Measurements from ENCODE around the gene MOB3B.

MOB3B gene

GRCh38 chr9:27499451-27499850, 30.2 kb downstream of the MOB3B start:
- H3K9ac ChIP-seq (ENCODE audit: low read length), result no peak overlapping the region
- no peak overlapping the region for H3K4me3 ChIP-seq (ENCODE audit: low read depth, low read length, poor library complexity, severe bottlenecking)
- H2AFZ ChIP-seq (ENCODE audit: low read length), result no peak overlapping the region
- H3K9me3 ChIP-seq (ENCODE audit: low read length), result no peaks in the 10 kb centered on the region
- no peaks in the 10 kb centered on the region for H3K27me3 ChIP-seq (ENCODE audit: insufficient read depth, low read length)
- H3F3A ChIP-seq (ENCODE audit: insufficient read depth, low read length), result no peaks in the 10 kb centered on the region
- H3K36me3 ChIP-seq (ENCODE audit: insufficient read depth, low read length), result no peaks in the 10 kb centered on the region
- H3K79me2 ChIP-seq (ENCODE audit: insufficient read depth, low read length), result no peaks in the 10 kb centered on the region
- no peak overlapping the region for H3K4me2 ChIP-seq (ENCODE audit: low read length)
- H3K4me1 ChIP-seq (ENCODE audit: insufficient read depth, low read length, severe bottlenecking), result no peaks in the 10 kb centered on the region
- H3K9me2 ChIP-seq (ENCODE audit: low read depth, low read length), result no peaks in the 10 kb centered on the region
- H4K20me1 ChIP-seq (ENCODE audit: insufficient read depth, low read length), result no peaks in the 10 kb centered on the region
- no peak overlapping the region for H3K27ac ChIP-seq (ENCODE audit: low read depth, low read length, poor library complexity, severe bottlenecking)
- TF ChIP-seq EZH2 (IDR thresholded peaks at IDR 0.05; ENCODE audit: borderline replicate concordance, low read length), result no peak
- no peak for TF ChIP-seq CTCF (IDR thresholded peaks at IDR 0.05; ENCODE audit: low read length)

- TF ChIP-seq CTCF (IDR thresholded peaks at IDR 0.05; ENCODE audit: low read length), result no peak
- TF ChIP-seq EZH2 (IDR thresholded peaks at IDR 0.05; ENCODE audit: borderline replicate concordance, low read length), result no peak
- H3K9me2 ChIP-seq (ENCODE audit: low read depth, low read length), result no peaks in the 10 kb centered on the region
- no peak overlapping the region for H3K4me2 ChIP-seq (ENCODE audit: low read length)
- H3K9me3 ChIP-seq (ENCODE audit: low read length), result no peaks in the 10 kb centered on the region
- H3K36me3 ChIP-seq (ENCODE audit: insufficient read depth, low read length), result no peaks in the 10 kb centered on the region
- no peaks in the 10 kb centered on the region for H3K4me1 ChIP-seq (ENCODE audit: insufficient read depth, low read length, severe bottlenecking)
- H3K9ac ChIP-seq (ENCODE audit: low read length), result no peak overlapping the region
- H3K4me3 ChIP-seq (ENCODE audit: low read depth, low read length, poor library complexity, severe bottlenecking), result no peak overlapping the region
- H3K79me2 ChIP-seq (ENCODE audit: insufficient read depth, low read length), result no peaks in the 10 kb centered on the region
- no peaks in the 10 kb centered on the region for H3K27me3 ChIP-seq (ENCODE audit: insufficient read depth, low read length)
- H2AFZ ChIP-seq (ENCODE audit: low read length), result no peak overlapping the region
- no peaks in the 10 kb centered on the region for H3F3A ChIP-seq (ENCODE audit: insufficient read depth, low read length)
- no peaks in the 10 kb centered on the region for H4K20me1 ChIP-seq (ENCODE audit: insufficient read depth, low read length)
- H3K27ac ChIP-seq (ENCODE audit: low read depth, low read length, poor library complexity, severe bottlenecking), result no peak overlapping the region
Observed at GRCh38 chr9:27497883-27498417, 31.7 kb downstream of the MOB3B start.

DNA sequence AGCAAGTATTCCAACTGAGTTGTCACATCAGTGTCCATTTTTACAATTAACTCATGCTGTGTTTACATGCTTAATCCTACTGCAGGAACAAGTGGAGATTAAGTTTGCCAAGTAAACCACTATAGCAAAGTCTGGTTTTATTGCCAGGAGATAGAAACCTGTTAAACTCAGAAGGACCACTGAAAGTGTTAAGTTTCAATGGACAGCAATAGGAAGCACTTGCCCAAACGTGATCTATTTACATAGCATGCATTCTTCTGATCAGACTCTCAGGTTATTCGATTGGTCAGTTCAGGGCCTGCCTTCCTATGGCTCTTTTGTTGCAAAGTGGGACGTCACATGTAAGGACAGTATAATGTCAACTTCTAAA, 33.5 kb downstream of the MOB3B start:
- no peak overlapping the region for H3K9ac ChIP-seq (ENCODE audit: low read length)
- H2AFZ ChIP-seq (ENCODE audit: low read length), result no peak overlapping the region
- H3K4me3 ChIP-seq (ENCODE audit: low read depth, low read length, poor library complexity, severe bottlenecking), result no peak overlapping the region
- H4K20me1 ChIP-seq (ENCODE audit: insufficient read depth, low read length), result no peaks in the 10 kb centered on the region
- no peaks in the 10 kb centered on the region for H3K27me3 ChIP-seq (ENCODE audit: insufficient read depth, low read length)
- H3K27ac ChIP-seq (ENCODE audit: low read depth, low read length, poor library complexity, severe bottlenecking), result no peak overlapping the region
- no peaks in the 10 kb centered on the region for H3K4me1 ChIP-seq (ENCODE audit: insufficient read depth, low read length, severe bottlenecking)
- H3K79me2 ChIP-seq (ENCODE audit: insufficient read depth, low read length), result no peaks in the 10 kb centered on the region
- no peaks in the 10 kb centered on the region for H3F3A ChIP-seq (ENCODE audit: insufficient read depth, low read length)
- H3K9me2 ChIP-seq (ENCODE audit: low read depth, low read length), result no peaks in the 10 kb centered on the region
- no peaks in the 10 kb centered on the region for H3K9me3 ChIP-seq (ENCODE audit: low read length)
- H3K36me3 ChIP-seq (ENCODE audit: insufficient read depth, low read length), result no peaks in the 10 kb centered on the region
- TF ChIP-seq EZH2 (IDR thresholded peaks at IDR 0.05; ENCODE audit: borderline replicate concordance, low read length) (no peak), CTCF (IDR thresholded peaks at IDR 0.05; ENCODE audit: low read length) (no peak)
- H3K4me2 ChIP-seq (ENCODE audit: low read length), result no peak overlapping the region
